HEK293 (cell line): ENCODE measurements around the gene ATP2A3.

Experiments
- CTCF ChIA-PET: fragments of 350-600 bp; formaldehyde crosslinking; extraction: SDS; loops from one replicate; lab custom pipeline; 2021; ENCODE audit warnings: antibody characterized with exemption; lab: Yijun Ruan, JAX
- POLR2A ChIA-PET: fragments of 300-600 bp; formaldehyde crosslinking; extraction: SDS; loops from one replicate; lab custom pipeline; 2020; ENCODE audit warnings: antibody characterized with exemption, inconsistent platforms; lab: Yijun Ruan, JAX
- H3K27ac ChIP-seq: fragments of 200-500 bp; sonication (Bioruptor generic); 2 replicates; pipeline ENCODE4 v1.5.1; 2014; ENCODE audit warnings: low read depth, low read length, control low read depth, inconsistent platforms; ENCODE audit errors: extremely low read depth
- H3K36me3 ChIP-seq, 2 experiments: fragments of 200-500 bp in 1 of 2; sonication (Bioruptor generic) in 1 of 2; 1 replicate in 1 of 2; 2 replicates in 1 of 2; pipeline ENCODE4 v1.5.1; 2014 to 2017; ENCODE audit warnings: inconsistent platforms in 2 of 2, low read length in 2 of 2; ENCODE audit not compliant: control insufficient read depth in 2 of 2, insufficient read depth in 1 of 2
- H3K4me1 ChIP-seq: fragments of 200-500 bp; sonication (Bioruptor generic); 2 replicates; pipeline ENCODE4 v1.5.1; 2014; ENCODE audit warnings: mild to moderate bottlenecking, low read length, inconsistent platforms; ENCODE audit not compliant: control insufficient read depth, insufficient read depth
- H3K4me3 ChIP-seq: 2 replicates; pipeline ENCODE4 v1.5.1; 2011; ENCODE audit warnings: low read depth, mild to moderate bottlenecking, control low read depth, low read length, moderate library complexity
- H3K9me3 ChIP-seq: fragments of 200-500 bp; sonication (Bioruptor generic); 2 replicates; pipeline ENCODE4 v1.5.1; 2014; ENCODE audit warnings: low read depth, low read length, inconsistent platforms; ENCODE audit not compliant: control insufficient read depth, insufficient read depth
- GFI1B ChIP-seq: fragments of 450-650 bp; formaldehyde crosslinking; IDR thresholded peaks from 2 replicates; pipeline ENCODE4 v1.5.1; 2016; ENCODE audit warnings: missing biosample characterization, missing genetic modification characterization
- HOXA7 ChIP-seq: sonication (generic); formaldehyde crosslinking; IDR thresholded peaks from 2 replicates; pipeline ENCODE4 v1.8.1; 2022; ENCODE audit warnings: missing genetic modification reagents, borderline replicate concordance
- HOXC10 ChIP-seq: sonication (generic); formaldehyde crosslinking; IDR thresholded peaks from 2 replicates; pipeline ENCODE4 v1.8.1; 2023; ENCODE audit warnings: mild to moderate bottlenecking, missing genetic modification reagents
- SCRT2 ChIP-seq: fragments of 450-650 bp; formaldehyde crosslinking; IDR thresholded peaks from 2 replicates; pipeline ENCODE4 v1.5.1; 2016; ENCODE audit warnings: missing biosample characterization, missing genetic modification characterization
- WT1 ChIP-seq: fragments of 450-650 bp; formaldehyde crosslinking; IDR thresholded peaks from 2 replicates; pipeline ENCODE4 v1.5.1; 2016; ENCODE audit warnings: missing biosample characterization, missing genetic modification characterization
- ZBTB48 ChIP-seq: fragments of 450-650 bp; formaldehyde crosslinking; IDR thresholded peaks from 2 replicates; pipeline ENCODE4 v1.5.1; 2016; ENCODE audit warnings: missing biosample characterization, missing genetic modification characterization
- ZNF138 ChIP-seq: fragments of 450-650 bp; formaldehyde crosslinking; IDR thresholded peaks from 2 replicates; pipeline ENCODE4 v1.5.1; 2016; ENCODE audit warnings: missing biosample characterization, missing genetic modification characterization, borderline replicate concordance
- ZNF16 ChIP-seq: fragments of 450-650 bp; formaldehyde crosslinking; IDR thresholded peaks from 2 replicates; pipeline ENCODE4 v1.5.1; 2016; ENCODE audit warnings: low read depth, missing biosample characterization, missing genetic modification characterization
- ZNF169 ChIP-seq: fragments of 450-650 bp; formaldehyde crosslinking; IDR thresholded peaks from 2 replicates; pipeline ENCODE4 v1.5.1; 2016; ENCODE audit warnings: missing biosample characterization, missing genetic modification characterization
- ZNF211 ChIP-seq: fragments of 450-650 bp; formaldehyde crosslinking; IDR thresholded peaks from 2 replicates; pipeline ENCODE4 v1.5.1; 2016; ENCODE audit warnings: low read depth, missing biosample characterization, missing genetic modification characterization
- ZNF239 ChIP-seq: fragments of 450-650 bp; formaldehyde crosslinking; IDR thresholded peaks from 2 replicates; pipeline ENCODE4 v1.5.1; 2016; ENCODE audit warnings: missing biosample characterization, missing genetic modification characterization
- ZNF24 ChIP-seq: fragments of 450-650 bp; formaldehyde crosslinking; IDR thresholded peaks from 2 replicates; pipeline ENCODE4 v1.5.1; 2016; ENCODE audit warnings: missing biosample characterization, missing genetic modification characterization
- ZNF341 ChIP-seq: fragments of 450-650 bp; formaldehyde crosslinking; IDR thresholded peaks from 2 replicates; pipeline ENCODE4; 2016; ENCODE audit warnings: low read depth, missing biosample characterization, missing genetic modification characterization
- ZNF530 ChIP-seq: fragments of 450-650 bp; formaldehyde crosslinking; IDR thresholded peaks from 2 replicates; pipeline ENCODE4 v1.5.1; 2016; ENCODE audit warnings: low read depth, missing biosample characterization, missing genetic modification characterization
- ZNF558 ChIP-seq: fragments of 450-650 bp; formaldehyde crosslinking; IDR thresholded peaks from 2 replicates; pipeline ENCODE4 v1.5.1; 2016; ENCODE audit warnings: missing biosample characterization, missing genetic modification characterization
- ZNF585B ChIP-seq: fragments of 450-650 bp; formaldehyde crosslinking; IDR thresholded peaks from 2 replicates; pipeline ENCODE4 v1.5.1; 2016; ENCODE audit warnings: missing biosample characterization, missing genetic modification characterization
- ZNF664 ChIP-seq: fragments of 450-650 bp; formaldehyde crosslinking; IDR thresholded peaks from 2 replicates; pipeline ENCODE4 v1.5.1; 2016; ENCODE audit warnings: missing biosample characterization, missing genetic modification characterization
- ZNF791 ChIP-seq: fragments of 450-650 bp; formaldehyde crosslinking; IDR thresholded peaks from 2 replicates; pipeline ENCODE4 v1.5.1; 2016; ENCODE audit warnings: missing biosample characterization, missing genetic modification characterization
- ZSCAN16 ChIP-seq: fragments of 450-650 bp; formaldehyde crosslinking; IDR thresholded peaks from 2 replicates; pipeline ENCODE4 v1.5.1; 2016; ENCODE audit warnings: missing biosample characterization, missing genetic modification characterization
- ZSCAN30 ChIP-seq: fragments of 450-650 bp; IDR thresholded peaks from 2 replicates; pipeline ENCODE4 v1.5.1; 2018; ENCODE audit warnings: missing biosample characterization, mild to moderate bottlenecking, missing genetic modification characterization, moderate library complexity
- TF ChIP-seq, protein P1 (sequence below): fragments of 450-650 bp; formaldehyde crosslinking; IDR thresholded peaks from 2 replicates; pipeline ENCODE4 v1.5.1; 2016; ENCODE audit warnings: missing biosample characterization, missing genetic modification characterization, low read depth
- TF ChIP-seq, protein P2 (sequence below): fragments of 450-650 bp; formaldehyde crosslinking; IDR thresholded peaks from 2 replicates; pipeline ENCODE4 v1.5.1; 2016; ENCODE audit warnings: missing biosample characterization, missing genetic modification characterization

Gene ATP2A3

DNA sequence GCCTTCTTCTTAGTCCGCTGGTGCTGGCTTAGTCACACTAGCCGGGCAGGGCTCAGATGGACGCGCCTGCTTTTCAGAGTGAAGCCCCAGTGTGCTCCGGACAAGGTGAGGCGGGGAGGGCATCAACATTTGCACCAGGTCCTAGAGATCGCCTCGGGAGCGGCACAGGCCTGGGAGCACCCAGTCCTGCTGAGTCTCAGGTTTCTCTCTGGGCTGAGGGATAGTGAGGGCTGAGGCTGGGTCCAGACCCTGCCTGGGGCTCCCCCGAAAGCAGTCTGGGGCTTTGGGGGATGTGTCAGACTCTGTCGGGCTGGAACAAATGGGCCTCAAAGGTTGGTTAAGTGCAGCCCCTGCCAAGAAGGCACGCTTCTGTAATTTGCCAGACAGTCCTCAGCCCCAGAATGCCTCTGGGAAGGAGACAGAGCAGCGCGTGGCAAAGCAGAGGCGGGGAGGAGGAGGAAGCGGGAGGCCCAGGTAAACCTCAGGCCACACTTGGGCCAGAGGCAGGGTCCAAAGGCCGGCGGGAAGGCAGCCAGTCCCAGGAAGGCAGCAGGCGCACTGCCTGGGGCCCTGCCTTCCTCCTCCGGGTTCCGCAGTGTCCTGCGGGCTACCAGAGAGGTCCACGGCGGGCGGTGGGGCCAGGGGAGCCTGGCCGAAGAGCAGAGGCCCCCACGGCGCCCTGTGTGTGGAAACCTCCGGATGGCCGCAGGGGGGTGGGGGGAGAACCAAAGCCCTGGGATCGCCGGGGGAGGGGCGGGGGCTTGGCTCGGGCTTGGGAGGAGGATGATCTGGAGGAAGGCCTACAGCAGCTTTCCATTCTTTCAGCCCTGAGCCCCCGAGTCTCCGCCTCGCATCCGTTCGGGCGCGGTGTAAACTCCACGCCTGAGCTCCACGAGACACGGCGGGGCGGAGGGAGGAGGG lies 39.5 kb upstream of the ATP2A3 start (continued):
- no peak for TF ChIP-seq ZNF530 (tag by site-specific recombination)
- TF ChIP-seq ZSCAN16: no peak
- TF ChIP-seq ZNF24 (tag by site-specific recombination): no peak
- no peak for TF ChIP-seq ZBTB48 (tag by site-specific recombination)
- TF ChIP-seq GFI1B (tag by site-specific recombination): no peak

GRCh38 chr17:4003131-4003500 lies 38.9 kb upstream of the ATP2A3 start:
- Histone ChIP-seq H3K27ac (no peak overlapping the region), H3K4me1 (no peaks in the 10 kb centered on the region), H3K36me3 (peaks cover 5 to 28% of the 10 kb centered on the region in 2 experiments; a peak in 2 of 3 replicates), H3K4me3 (no peak overlapping the region), H3K9me3 (no peaks in the 10 kb centered on the region)
- POLR2A ChIA-PET: interaction anchor here (1.0 to 1.3 kb wide), 2 partner anchors 140 to 157 kb away, joined by 3 read pairs; partner anchors contain the start of genes CYB5D2, NCBP3 and ZZEF1
- CTCF ChIA-PET: interaction anchor here (0.5 to 14.1 kb wide), 9 partner anchors 14 to 266 kb away, joined by 3 to 124 read pairs (median 8); no protein-coding TSS in a partner anchor
- TF ChIP-seq HOXA7 (CRISPR knock-in tag) (no peak), WT1 (tag by site-specific recombination) (no peak), ZNF341 (tag by site-specific recombination) (no peak), ZNF558 (no peak), ZNF239 (no peak), SCRT2 (tag by site-specific recombination) (no peak), ZSCAN30 (no peak), ZNF16 (tag by site-specific recombination) (no peak), ZNF211 (no peak), ZNF169 (tag by site-specific recombination) (no peak), ZNF585B (tag by site-specific recombination) (no peak), ZNF664 (tag by site-specific recombination) (no peak), HOXC10 (CRISPR knock-in tag) (no peak), ZNF791 (no peak), ZNF138 (tag by site-specific recombination) (no peak)
- TF ChIP-seq, protein P1, sequence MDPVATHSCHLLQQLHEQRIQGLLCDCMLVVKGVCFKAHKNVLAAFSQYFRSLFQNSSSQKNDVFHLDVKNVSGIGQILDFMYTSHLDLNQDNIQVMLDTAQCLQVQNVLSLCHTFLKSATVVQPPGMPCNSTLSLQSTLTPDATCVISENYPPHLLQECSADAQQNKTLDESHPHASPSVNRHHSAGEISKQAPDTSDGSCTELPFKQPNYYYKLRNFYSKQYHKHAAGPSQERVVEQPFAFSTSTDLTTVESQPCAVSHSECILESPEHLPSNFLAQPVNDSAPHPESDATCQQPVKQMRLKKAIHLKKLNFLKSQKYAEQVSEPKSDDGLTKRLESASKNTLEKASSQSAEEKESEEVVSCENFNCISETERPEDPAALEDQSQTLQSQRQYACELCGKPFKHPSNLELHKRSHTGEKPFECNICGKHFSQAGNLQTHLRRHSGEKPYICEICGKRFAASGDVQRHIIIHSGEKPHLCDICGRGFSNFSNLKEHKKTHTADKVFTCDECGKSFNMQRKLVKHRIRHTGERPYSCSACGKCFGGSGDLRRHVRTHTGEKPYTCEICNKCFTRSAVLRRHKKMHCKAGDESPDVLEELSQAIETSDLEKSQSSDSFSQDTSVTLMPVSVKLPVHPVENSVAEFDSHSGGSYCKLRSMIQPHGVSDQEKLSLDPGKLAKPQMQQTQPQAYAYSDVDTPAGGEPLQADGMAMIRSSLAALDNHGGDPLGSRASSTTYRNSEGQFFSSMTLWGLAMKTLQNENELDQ (tag by site-specific recombination): no peak
- TF ChIP-seq, protein P2, sequence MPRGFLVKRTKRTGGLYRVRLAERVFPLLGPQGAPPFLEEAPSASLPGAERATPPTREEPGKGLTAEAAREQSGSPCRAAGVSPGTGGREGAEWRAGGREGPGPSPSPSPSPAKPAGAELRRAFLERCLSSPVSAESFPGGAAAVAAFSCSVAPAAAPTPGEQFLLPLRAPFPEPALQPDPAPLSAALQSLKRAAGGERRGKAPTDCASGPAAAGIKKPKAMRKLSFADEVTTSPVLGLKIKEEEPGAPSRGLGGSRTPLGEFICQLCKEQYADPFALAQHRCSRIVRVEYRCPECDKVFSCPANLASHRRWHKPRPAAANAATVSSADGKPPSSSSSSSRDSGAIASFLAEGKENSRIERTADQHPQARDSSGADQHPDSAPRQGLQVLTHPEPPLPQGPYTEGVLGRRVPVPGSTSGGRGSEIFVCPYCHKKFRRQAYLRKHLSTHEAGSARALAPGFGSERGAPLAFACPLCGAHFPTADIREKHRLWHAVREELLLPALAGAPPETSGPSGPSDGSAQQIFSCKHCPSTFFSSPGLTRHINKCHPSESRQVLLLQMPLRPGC (tag by site-specific recombination): no peak
